GM23338 (cell line): ENCODE results near the gene LRRFIP1. TPM values are rescaled to one million over a fixed set of nuclear protein-coding genes. Genes with fewer than 3 reads are reported as not detected.

Experiments
- ATAC-seq: fragments of 200-7000 bp; cut with Tn5 transposase; 3 replicates; pipeline ENCODE4 v1.9.1; 2020
- DNase-seq: peaks from one replicate; pipeline ENCODE4 v3.0.0-alpha.2; 2015; ENCODE audit warnings: low spot score
- H2AFZ ChIP-seq: fragments of 200-600 bp; sonication (generic); 2 replicates; pipeline ENCODE4 v1.8.0; 2016; ENCODE audit warnings: antibody characterized with exemption, mild to moderate bottlenecking, moderate library complexity
- H3F3A ChIP-seq: fragments of 200-600 bp; sonication (generic); replicated peaks from 2 replicates; pipeline ENCODE4 v1.8.0; 2017; ENCODE audit warnings: antibody characterized with exemption, mixed run types, low read depth
- H3K27ac ChIP-seq: fragments of 200-600 bp; sonication (generic); 2 replicates; pipeline ENCODE4 v1.6.1; 2016; ENCODE audit warnings: low read depth
- H3K27me3 ChIP-seq: fragments of 200-600 bp; sonication (generic); 2 replicates; pipeline ENCODE4 v1.8.0; 2016; ENCODE audit warnings: mild to moderate bottlenecking, mixed run types, moderate library complexity; ENCODE audit not compliant: insufficient read depth
- H3K36me3 ChIP-seq: fragments of 200-600 bp; sonication (generic); 2 replicates; pipeline ENCODE4 v1.8.0; 2016; ENCODE audit warnings: mild to moderate bottlenecking; ENCODE audit not compliant: insufficient read depth
- H3K4me1 ChIP-seq: fragments of 200-600 bp; sonication (generic); 2 replicates; pipeline ENCODE4 v1.8.0; 2016; ENCODE audit warnings: mild to moderate bottlenecking, moderate library complexity; ENCODE audit not compliant: insufficient read depth
- H3K4me2 ChIP-seq: fragments of 200-600 bp; sonication (generic); 2 replicates; pipeline ENCODE4 v1.7.1; 2017; ENCODE audit warnings: mixed run types
- H3K4me3 ChIP-seq: fragments of 200-600 bp; sonication (generic); 2 replicates; pipeline ENCODE4 v1.6.1; 2016; ENCODE audit warnings: mixed run types
- H3K79me2 ChIP-seq: fragments of 200-600 bp; sonication (generic); replicated peaks from 2 replicates; pipeline ENCODE4 v1.8.0; 2017; ENCODE audit warnings: mild to moderate bottlenecking; ENCODE audit not compliant: insufficient read depth
- H3K9me2 ChIP-seq: fragments of 200-600 bp; sonication (generic); 2 replicates; pipeline ENCODE4 v1.8.0; 2017; ENCODE audit not compliant: insufficient read depth
- H4K20me1 ChIP-seq: fragments of 200-600 bp; sonication (generic); replicated peaks from 2 replicates; pipeline ENCODE4 v1.8.0; 2017; ENCODE audit warnings: mild to moderate bottlenecking; ENCODE audit not compliant: insufficient read depth
- H3K27ac Mint-ChIP-seq: 2 replicates; pipeline ENCODE4 v1.8.0; 2020; ENCODE audit warnings: inconsistent platforms, mild to moderate bottlenecking, moderate library complexity, mixed read lengths
- H3K27me3 Mint-ChIP-seq: 3 replicates; pipeline ENCODE4 v1.8.0; 2022; ENCODE audit warnings: low read depth, mild to moderate bottlenecking, moderate library complexity, mixed read lengths, inconsistent platforms; ENCODE audit not compliant: insufficient read depth, poor library complexity
- H3K36me3 Mint-ChIP-seq: 3 replicates; pipeline ENCODE4 v1.8.0; 2021; ENCODE audit warnings: low read depth, mild to moderate bottlenecking, inconsistent platforms, moderate library complexity, mixed read lengths
- H3K4me1 Mint-ChIP-seq: 3 replicates; pipeline ENCODE4 v1.8.0; 2020; ENCODE audit warnings: mild to moderate bottlenecking, inconsistent platforms, mixed read lengths
- H3K4me3 Mint-ChIP-seq: 3 replicates; pipeline ENCODE4 v1.8.0; 2021; ENCODE audit warnings: moderate library complexity, mild to moderate bottlenecking, inconsistent platforms, mixed read lengths
- H3K9me3 Mint-ChIP-seq: 3 replicates; pipeline ENCODE4 v1.8.0; 2020; ENCODE audit warnings: moderate library complexity, mild to moderate bottlenecking, inconsistent platforms, mixed read lengths
- EZH2 ChIP-seq: fragments of 200-600 bp; sonication (generic); IDR thresholded peaks from one replicate; pipeline ENCODE4 v1.8.0; 2017; ENCODE audit warnings: antibody characterized with exemption, mild to moderate bottlenecking, low read depth; ENCODE audit not compliant: unreplicated experiment
- NANOG ChIP-seq: IDR thresholded peaks from 2 replicates; pipeline ENCODE4 v1.6.1; 2016; ENCODE audit warnings: antibody characterized with exemption, borderline replicate concordance
- POLR2AphosphoS5 ChIP-seq: IDR thresholded peaks from 2 replicates; pipeline ENCODE4 v1.6.1; 2016; ENCODE audit warnings: antibody characterized with exemption, low read depth
- STAT1 ChIP-seq: IDR thresholded peaks from one replicate; pipeline ENCODE4 v1.6.1; 2016; ENCODE audit warnings: antibody characterized with exemption; ENCODE audit not compliant: unreplicated experiment
- ZNF462 ChIP-seq: fragments of 250-450 bp; sonication (Bioruptor Pico); IDR thresholded peaks from 2 replicates; pipeline ENCODE4 v1.5.0; 2020; ENCODE audit warnings: mild to moderate bottlenecking, moderate library complexity
- polyA plus RNA-seq: library from polyadenylated mRNA; unstranded; fragments of >200 nt; fragmentation: Nextera tagmentation; extraction: Ambion mirVana; gene quantifications from 2 replicates; pipeline ENCODE4 v1.2.1, GENCODE V29; 2016
- total RNA-seq: library from RNA; depleted of rRNA; stranded (reverse); fragments of >200 nt; shearing (Covaris generic); gene quantifications from 2 replicates; pipeline ENCODE4 v1.2.3, GENCODE V29; 2014
- TF ChIP-seq, protein P1 (sequence below): IDR thresholded peaks from one replicate; pipeline ENCODE4 v1.6.1; 2018; ENCODE audit warnings: antibody characterized with exemption; ENCODE audit not compliant: unreplicated experiment

The LRRFIP1 gene
- total and polyA plus RNA-seq, 2 experiments from 2014 or later, result 59.6 to 178 TPM

DNA sequence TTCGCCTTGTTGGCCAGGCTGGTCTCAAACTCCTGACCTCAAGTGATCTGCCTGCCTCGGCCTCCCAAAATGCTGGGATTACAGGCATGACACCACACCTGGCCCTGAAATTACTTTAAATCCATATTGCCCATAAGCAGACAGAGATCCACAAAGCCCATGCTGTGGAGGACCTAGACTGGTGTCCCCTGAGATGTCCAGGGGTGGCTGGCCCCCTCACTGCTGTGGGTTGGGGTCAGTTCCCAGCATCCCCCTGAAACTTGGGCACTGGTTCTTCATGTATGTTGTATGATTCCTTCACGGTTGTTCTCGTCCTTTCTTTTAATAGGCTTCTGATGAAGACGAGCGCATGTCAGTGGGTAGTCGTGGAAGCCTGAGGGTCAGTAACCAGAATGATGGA, 93.1 kb downstream of the LRRFIP1 start (continued):
- TF ChIP-seq, protein P1, sequence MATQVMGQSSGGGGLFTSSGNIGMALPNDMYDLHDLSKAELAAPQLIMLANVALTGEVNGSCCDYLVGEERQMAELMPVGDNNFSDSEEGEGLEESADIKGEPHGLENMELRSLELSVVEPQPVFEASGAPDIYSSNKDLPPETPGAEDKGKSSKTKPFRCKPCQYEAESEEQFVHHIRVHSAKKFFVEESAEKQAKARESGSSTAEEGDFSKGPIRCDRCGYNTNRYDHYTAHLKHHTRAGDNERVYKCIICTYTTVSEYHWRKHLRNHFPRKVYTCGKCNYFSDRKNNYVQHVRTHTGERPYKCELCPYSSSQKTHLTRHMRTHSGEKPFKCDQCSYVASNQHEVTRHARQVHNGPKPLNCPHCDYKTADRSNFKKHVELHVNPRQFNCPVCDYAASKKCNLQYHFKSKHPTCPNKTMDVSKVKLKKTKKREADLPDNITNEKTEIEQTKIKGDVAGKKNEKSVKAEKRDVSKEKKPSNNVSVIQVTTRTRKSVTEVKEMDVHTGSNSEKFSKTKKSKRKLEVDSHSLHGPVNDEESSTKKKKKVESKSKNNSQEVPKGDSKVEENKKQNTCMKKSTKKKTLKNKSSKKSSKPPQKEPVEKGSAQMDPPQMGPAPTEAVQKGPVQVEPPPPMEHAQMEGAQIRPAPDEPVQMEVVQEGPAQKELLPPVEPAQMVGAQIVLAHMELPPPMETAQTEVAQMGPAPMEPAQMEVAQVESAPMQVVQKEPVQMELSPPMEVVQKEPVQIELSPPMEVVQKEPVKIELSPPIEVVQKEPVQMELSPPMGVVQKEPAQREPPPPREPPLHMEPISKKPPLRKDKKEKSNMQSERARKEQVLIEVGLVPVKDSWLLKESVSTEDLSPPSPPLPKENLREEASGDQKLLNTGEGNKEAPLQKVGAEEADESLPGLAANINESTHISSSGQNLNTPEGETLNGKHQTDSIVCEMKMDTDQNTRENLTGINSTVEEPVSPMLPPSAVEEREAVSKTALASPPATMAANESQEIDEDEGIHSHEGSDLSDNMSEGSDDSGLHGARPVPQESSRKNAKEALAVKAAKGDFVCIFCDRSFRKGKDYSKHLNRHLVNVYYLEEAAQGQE, result no peak
- TF ChIP-seq POLR2AphosphoS5 (no peak), NANOG (no peak), ZNF462 (CRISPR knock-in tag) (no peak)

DNA sequence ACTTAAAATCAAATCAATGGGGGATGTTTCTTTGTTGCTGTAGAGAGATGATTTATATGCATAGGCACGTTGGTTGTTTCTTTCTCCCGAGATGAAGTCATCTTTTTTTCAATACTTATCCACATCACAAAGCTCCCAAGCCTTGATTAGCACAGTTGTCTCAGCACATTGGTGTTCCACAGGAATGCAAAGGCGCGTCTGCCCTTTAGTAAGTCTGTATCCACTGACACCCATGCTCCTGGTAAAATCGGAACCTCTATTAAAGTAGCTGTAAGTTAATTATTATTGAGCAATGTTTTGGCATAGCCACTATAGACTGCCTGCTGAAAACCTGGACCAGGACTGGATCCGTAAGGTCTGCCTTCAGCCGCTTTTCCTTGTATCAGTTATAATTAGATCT, 93.6 kb downstream of the LRRFIP1 start:
- Histone ChIP-seq H4K20me1 (peaks cover 22% of the 10 kb centered on the region), H3K27me3 (no peaks in the 10 kb centered on the region), H3K79me2 (peaks cover 69% of the 10 kb centered on the region), H3F3A (no peaks in the 10 kb centered on the region), H3K36me3 (peaks cover 3% of the 10 kb centered on the region; the same call in 1 of the 2 replicates), H3K27ac (no peak overlapping the region), H3K4me2 (no peak overlapping the region), H3K4me3 (no peak overlapping the region), H3K9me2 (no peaks in the 10 kb centered on the region), H3K4me1 (peaks cover 22% of the 10 kb centered on the region), H2AFZ (no peak overlapping the region)
- TF ChIP-seq EZH2, result no peak
- TF ChIP-seq, protein P1, result no peak
- TF ChIP-seq STAT1, result no peak
- H3K27ac Mint-ChIP-seq, result no peak overlapping the region
- H3K4me3 Mint-ChIP-seq, result no peak overlapping the region
- peaks cover 38% of the 10 kb centered on the region for H3K4me1 Mint-ChIP-seq
- DNase-seq (no peak), ATAC-seq (no peak)
- no peaks in the 10 kb centered on the region for H3K9me3 Mint-ChIP-seq
- H3K36me3 Mint-ChIP-seq, result no peaks in the 10 kb centered on the region; the same call in 1 of the 3 replicates
- H3K27me3 Mint-ChIP-seq, result peaks cover 3% of the 10 kb centered on the region
